ENCODE data around the gene ZSWIM6. TPM values are rescaled to one million over a fixed set of nuclear protein-coding genes. Genes with fewer than 3 reads are reported as not detected.

Gene ZSWIM6
- total and polyA plus RNA-seq, 12 donors: 2.1 to 10.3 (median 6.7) TPM

DNA sequence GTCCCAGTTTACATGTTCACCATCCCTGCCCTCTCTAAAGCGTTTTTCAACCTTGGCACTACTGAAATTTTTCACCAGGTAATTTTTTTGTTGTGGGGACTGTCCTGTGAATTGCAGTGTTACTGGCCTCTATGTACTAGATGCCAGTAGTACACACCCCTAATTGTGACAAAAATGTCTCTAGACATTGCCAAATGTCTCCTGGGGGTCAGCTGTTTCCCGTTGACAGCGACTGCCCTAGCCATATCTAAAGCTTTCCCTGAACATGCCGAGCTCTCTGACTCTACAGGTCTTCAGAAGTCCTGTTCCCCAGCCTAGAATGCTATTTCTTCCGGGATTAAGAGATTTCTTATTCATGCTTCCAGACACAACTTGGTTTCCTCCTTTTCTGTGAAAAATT, 235.3 kb downstream of the ZSWIM6 start:
- Histone ChIP-seq H3K27me3 (peaks cover 0 to 3% (median 0%) of the 10 kb centered on the region in 7 donors), H3K4me1 (peaks cover 0 to 16% (median 0%) of the 10 kb centered on the region in 9 donors), H3K27ac (no peak overlapping the region), H3K9me3 (no peaks in the 10 kb centered on the region), H3K4me3 (no peak overlapping the region), H3K36me3 (no peaks in the 10 kb centered on the region)
- 46 to 60% methylated on average over 5 of the region's 5 CpGs for WGBS, 2 donors
- no peak for DNase-seq
- TF ChIP-seq, protein P1, sequence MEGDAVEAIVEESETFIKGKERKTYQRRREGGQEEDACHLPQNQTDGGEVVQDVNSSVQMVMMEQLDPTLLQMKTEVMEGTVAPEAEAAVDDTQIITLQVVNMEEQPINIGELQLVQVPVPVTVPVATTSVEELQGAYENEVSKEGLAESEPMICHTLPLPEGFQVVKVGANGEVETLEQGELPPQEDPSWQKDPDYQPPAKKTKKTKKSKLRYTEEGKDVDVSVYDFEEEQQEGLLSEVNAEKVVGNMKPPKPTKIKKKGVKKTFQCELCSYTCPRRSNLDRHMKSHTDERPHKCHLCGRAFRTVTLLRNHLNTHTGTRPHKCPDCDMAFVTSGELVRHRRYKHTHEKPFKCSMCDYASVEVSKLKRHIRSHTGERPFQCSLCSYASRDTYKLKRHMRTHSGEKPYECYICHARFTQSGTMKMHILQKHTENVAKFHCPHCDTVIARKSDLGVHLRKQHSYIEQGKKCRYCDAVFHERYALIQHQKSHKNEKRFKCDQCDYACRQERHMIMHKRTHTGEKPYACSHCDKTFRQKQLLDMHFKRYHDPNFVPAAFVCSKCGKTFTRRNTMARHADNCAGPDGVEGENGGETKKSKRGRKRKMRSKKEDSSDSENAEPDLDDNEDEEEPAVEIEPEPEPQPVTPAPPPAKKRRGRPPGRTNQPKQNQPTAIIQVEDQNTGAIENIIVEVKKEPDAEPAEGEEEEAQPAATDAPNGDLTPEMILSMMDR (IDR thresholded peaks at IDR 0.05): no peak
- intact Hi-C loops (cut with DNase I): no loop called here
- peak in 1 of 8 donors; percentile 63 for ATAC-seq

DNA sequence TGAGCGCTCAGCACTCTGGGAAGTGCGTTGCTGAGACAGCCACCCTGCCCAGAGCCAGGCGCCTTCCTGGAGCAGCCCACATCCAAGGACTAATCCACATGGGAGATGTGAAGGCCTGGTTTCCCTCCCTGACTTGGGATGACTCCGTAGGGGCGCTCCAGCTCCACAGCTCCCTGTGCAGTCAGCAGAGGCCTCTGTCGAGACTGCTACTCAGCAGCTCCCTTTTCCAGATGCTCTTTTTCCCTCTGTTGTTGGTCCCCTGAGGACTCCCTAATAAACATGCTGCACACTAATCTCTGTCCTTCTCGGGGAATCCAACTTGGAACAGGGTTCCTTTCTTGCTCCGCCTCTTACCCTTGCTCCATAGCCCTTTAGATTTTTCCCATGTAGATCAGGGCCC, 237.3 kb downstream of the ZSWIM6 start:
- WGBS, 2 donors: 60 to 64% methylated on average over 8 of the region's 8 CpGs
- DNase-seq (peak; percentile 56 to 57), ATAC-seq (peak; percentile 69 to 93 (median 84))
- H3K27me3 ChIP-seq: peaks cover 0 to 3% (median 0%) of the 10 kb centered on the region in 7 donors
- H3K4me1 ChIP-seq: peaks cover 0 to 16% (median 0%) of the 10 kb centered on the region in 9 donors
- H3K36me3 ChIP-seq: no peaks in the 10 kb centered on the region
- H3K27ac ChIP-seq: peak overlapping the region in 3 of 10 donors; percentile 7 to 42 (median 41)
- intact Hi-C loops (cut with DNase I): no loop called here
- H3K4me3 ChIP-seq: no peak overlapping the region
- no peaks in the 10 kb centered on the region for H3K9me3 ChIP-seq
- TF ChIP-seq, protein P1 (IDR thresholded peaks at IDR 0.05): peak in 2 of 9 donors; percentile 7 to 17

DNA sequence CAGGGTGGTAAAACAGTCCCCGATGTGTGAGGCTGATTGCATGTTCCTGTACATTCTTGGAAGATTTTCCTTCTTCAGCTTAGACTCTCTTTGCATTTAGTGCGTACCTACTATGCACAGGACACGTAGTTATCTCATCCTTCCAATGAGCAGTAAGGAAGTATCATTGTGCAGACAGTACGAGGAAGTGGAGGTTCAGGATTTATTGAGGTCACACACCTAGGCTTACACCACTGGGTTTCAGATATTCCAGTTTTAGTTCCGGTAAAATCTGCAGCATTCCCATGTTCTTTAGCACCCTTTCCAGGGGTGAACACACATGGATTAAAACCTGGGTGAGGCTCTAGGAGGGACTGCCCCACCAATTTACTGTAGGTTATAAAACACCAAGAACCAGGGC, 238.7 kb downstream of the ZSWIM6 start:
- ATAC-seq (no peak), DNase-seq (no peak)
- H3K4me3 ChIP-seq: no peak overlapping the region
- H3K27ac ChIP-seq: no peak overlapping the region
- H3K9me3 ChIP-seq: no peaks in the 10 kb centered on the region
- H3K4me1 ChIP-seq: peaks cover 0 to 21% (median 0%) of the 10 kb centered on the region in 9 donors
- WGBS, 2 donors: 92 to 94% methylated on average over 5 of the region's 5 CpGs
- peaks cover 0 to 3% (median 0%) of the 10 kb centered on the region in 7 donors for H3K27me3 ChIP-seq
- H3K36me3 ChIP-seq: no peaks in the 10 kb centered on the region
- intact Hi-C loops (cut with DNase I): no loop called here
- TF ChIP-seq, protein P1 (IDR thresholded peaks at IDR 0.05): no peak

DNA sequence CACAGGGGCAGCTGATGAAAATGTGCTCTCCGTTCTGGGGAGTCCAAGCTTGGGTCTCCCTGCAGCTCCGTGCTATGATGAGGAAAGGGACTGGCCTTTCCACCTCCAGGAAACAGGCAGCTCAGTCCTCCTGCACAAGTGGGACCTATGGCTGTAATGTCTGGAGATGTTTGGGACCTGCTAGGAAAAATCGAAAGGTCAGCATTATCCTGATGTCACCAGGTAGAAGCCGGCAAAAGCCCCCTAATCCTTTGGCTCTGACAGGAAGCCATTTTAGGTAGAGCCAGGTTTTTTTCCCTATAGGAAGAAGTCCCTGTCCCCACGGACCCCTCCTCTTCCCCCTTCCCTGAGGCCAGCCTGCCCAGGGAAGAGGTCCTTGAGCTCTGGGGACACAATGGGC, 240.9 kb downstream of the ZSWIM6 start:
- WGBS, 2 donors: 88 to 91% methylated on average over 5 of the region's 5 CpGs
- ATAC-seq (no peak), DNase-seq (no peak)
- Histone ChIP-seq H3K9me3 (no peaks in the 10 kb centered on the region), H3K4me3 (no peak overlapping the region), H3K27me3 (peaks cover 0 to 3% (median 0%) of the 10 kb centered on the region in 7 donors), H3K27ac (no peak overlapping the region), H3K36me3 (no peaks in the 10 kb centered on the region), H3K4me1 (peaks cover 0 to 18% (median 0%) of the 10 kb centered on the region in 9 donors)
- TF ChIP-seq, protein P1 (IDR thresholded peaks at IDR 0.05): no peak
- intact Hi-C loops (cut with DNase I): no loop called here

Data from heart right ventricle (tissue), 16 donors.